GM12864 (cell line): Measurements from ENCODE around the gene SPPL3.

Experiments
- DNase-seq: peaks from one replicate; pipeline ENCODE4 v3.0.0-alpha.2; 2011; ENCODE audit warnings: low read depth
- H3K4me3 ChIP-seq: 2 replicates; pipeline ENCODE4 v1.5.1; 2011; ENCODE audit warnings: mild to moderate bottlenecking, low read depth, low read length, control low read depth
- TF ChIP-seq, protein P1 (sequence below): IDR thresholded peaks from 2 replicates; pipeline ENCODE4 v1.5.1; 2011; ENCODE audit warnings: low read depth, mild to moderate bottlenecking, moderate library complexity, low read length, control low read depth, inconsistent platforms; ENCODE audit errors: missing control alignments

SPPL3 gene

DNA sequence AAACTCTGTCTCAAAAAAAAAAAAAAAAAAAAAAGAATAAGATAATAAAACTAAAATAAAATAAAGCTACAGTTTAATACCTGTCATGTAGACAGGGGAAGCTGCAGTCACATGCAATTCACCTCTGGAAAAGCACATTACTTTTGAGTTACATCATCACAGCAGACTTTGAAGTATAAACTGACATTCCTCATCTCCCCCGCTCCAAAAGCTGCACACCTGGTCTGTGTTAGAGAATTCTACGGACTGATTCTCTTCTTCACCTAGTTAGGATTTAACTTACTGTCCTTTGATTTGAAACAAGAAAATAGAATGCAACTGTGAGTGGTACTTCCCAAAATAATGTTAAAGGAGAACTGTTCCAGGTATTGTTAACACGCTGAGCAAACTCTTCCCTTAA, 25.1 kb downstream of the SPPL3 start:
- DNase-seq, result no peak
- TF ChIP-seq, protein P1, sequence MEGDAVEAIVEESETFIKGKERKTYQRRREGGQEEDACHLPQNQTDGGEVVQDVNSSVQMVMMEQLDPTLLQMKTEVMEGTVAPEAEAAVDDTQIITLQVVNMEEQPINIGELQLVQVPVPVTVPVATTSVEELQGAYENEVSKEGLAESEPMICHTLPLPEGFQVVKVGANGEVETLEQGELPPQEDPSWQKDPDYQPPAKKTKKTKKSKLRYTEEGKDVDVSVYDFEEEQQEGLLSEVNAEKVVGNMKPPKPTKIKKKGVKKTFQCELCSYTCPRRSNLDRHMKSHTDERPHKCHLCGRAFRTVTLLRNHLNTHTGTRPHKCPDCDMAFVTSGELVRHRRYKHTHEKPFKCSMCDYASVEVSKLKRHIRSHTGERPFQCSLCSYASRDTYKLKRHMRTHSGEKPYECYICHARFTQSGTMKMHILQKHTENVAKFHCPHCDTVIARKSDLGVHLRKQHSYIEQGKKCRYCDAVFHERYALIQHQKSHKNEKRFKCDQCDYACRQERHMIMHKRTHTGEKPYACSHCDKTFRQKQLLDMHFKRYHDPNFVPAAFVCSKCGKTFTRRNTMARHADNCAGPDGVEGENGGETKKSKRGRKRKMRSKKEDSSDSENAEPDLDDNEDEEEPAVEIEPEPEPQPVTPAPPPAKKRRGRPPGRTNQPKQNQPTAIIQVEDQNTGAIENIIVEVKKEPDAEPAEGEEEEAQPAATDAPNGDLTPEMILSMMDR, result no peak
- H3K4me3 ChIP-seq, result no peak overlapping the region

DNA sequence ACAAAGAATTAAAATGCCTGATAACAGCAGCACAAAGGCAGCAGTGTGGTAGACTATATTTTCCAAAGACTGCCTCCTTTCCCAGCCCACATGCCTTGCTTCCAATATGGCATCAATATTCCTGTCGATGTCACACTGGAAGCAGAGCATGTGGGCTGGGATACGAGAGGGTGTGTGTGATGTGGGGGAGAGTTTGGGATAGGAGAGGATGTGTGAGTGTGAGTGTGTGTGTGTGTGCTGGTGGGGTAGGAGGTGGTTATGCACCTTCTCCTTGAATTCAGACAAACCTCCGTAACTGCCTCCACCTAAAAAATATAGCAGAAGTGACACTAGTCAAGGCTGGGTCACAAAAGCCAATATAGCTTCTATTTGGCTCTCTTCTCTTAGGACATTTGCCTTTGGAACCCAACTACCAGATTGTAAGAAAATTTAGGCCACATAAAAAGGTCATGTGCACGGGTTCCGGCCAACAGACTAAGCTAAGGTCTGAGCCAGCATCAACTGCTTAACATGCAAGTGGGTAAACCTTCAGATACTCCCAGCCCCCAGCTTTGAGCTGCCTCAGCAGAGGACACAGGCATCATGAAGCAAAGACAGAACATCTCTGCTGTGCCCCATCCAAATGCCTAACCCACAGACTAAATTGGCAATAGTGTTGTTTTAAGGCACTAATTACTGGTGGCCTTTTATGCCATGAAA, 29.5 kb downstream of the SPPL3 start:
- TF ChIP-seq, protein P1, result no peak
- H3K4me3 ChIP-seq, result no peak overlapping the region
- no peak for DNase-seq

DNA sequence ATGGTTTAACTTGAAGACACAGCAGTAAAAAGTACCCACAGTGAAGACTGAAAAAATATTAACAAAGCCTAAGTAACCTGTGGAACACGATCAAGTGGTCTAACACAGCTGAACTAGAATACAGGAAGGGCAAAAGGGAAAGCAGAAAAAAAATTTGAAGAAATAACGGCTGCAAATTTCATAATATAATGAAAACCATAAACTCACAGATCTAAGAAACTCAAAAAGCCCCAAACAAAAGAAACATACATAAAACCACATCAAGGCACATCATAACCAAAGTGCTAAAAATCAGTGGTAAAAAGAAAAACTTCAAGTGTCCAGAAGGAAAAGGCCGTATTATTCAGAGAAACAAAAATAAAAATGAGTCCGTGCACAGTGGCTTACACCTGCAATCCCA, 30.9 kb downstream of the SPPL3 start:
- no peak for DNase-seq
- H3K4me3 ChIP-seq, result no peak overlapping the region
- TF ChIP-seq, protein P1, result no peak

DNA sequence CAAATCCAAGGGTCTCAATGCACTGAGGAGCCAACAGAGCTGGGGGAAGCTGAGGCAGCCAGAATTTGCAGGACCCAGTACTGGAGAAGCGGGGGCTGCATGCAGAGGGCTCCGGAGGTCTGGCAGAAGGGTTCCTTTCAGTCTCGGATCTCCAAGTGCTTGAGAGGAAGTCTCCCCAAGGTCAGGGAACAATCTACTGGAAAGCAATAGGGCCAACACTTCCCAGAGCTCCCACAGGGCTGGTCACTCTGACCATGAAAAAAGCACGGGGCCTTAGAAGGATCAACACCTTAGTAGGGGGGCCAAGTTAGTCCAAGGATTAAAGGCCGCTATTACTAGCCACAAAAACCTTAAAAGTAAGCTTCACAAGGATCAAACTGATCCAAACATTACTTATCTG, 31.7 kb downstream of the SPPL3 start:
- TF ChIP-seq, protein P1, result no peak
- DNase-seq, result no peak
- no peak overlapping the region for H3K4me3 ChIP-seq

DNA sequence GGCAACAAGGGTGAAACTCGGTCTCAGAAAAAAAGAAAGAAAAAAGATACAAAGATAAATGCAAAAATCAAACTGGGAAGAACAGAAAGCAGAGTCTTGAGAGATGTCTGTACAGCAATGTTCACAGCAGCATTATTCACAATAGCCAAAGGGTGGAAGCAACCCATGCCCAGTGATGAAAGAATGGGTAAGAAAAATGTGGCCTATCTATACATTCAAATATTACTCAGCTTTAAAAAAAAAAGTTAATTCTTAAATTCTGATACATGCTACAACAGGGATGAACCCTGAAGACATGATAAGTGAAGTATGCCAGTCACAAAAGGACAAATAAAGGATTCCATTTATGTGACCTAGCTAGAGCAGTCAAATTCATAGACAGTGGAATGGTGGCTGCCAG, 33.7 kb downstream of the SPPL3 start:
- DNase-seq, result no peak
- no peak overlapping the region for H3K4me3 ChIP-seq
- TF ChIP-seq, protein P1, result no peak

DNA sequence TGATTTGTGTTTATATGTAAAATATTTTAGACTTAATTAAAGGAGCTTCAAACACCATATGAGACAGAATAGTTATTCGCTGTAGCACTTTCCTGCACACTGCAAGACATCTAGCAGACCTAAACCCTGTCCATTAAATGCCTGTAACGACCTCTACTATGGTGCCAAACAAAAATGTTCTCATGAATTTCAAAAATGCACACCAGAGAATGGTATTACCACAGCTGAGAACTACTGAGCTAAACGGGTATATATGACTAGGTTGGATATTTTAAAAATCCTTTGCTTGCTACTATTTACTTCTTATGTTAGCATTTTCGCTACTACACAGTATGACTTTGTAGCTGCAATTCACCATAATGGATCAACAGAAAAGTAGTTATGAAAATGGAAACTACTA, 34.8 kb downstream of the SPPL3 start:
- H3K4me3 ChIP-seq, result no peak overlapping the region
- no peak for DNase-seq
- TF ChIP-seq, protein P1, result no peak

DNA sequence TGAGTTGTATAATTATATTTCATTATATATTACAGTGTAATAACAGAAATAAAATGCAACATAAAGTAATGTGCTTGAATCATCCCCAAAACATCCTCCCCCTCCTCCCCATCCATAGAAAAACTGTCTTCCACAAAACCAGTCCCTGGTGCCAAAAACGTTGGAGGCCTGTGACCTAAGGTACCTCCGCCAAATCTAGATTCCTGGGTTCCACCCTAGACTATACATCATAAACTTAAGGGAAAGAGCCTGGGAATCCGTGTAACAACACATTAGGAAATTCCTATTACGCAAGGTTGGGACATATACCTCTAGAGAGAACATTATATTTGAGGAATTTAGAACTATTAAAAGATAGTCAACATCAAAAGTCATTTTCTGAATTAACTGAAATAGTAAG, 38.0 kb downstream of the SPPL3 start:
- DNase-seq, result no peak
- TF ChIP-seq, protein P1, result no peak
- no peak overlapping the region for H3K4me3 ChIP-seq
